DND-41 (cell line): ENCODE data around the gene STRA8.

Experiments used
- ATAC-seq: fragments of 200-7000 bp; cut with Tn5 transposase; 3 replicates; pipeline ENCODE4 v1.9.1; 2021; ENCODE audit warnings: low read depth; ENCODE audit not compliant: insufficient read depth
- DNase-seq: peaks from one replicate; pipeline ENCODE4 v3.0.0-alpha.2; 2020
- H2AFZ ChIP-seq: 2 replicates; pipeline ENCODE4 v1.6.0; 2012; ENCODE audit warnings: low read depth, low read length
- H3K27ac ChIP-seq: 2 replicates; pipeline ENCODE4 v1.5.1; 2012; ENCODE audit warnings: low read length, inconsistent platforms
- H3K27me3 ChIP-seq: fragments of 200-600 bp; sonication (generic); 2 replicates; pipeline ENCODE4 v1.6.0; 2012; ENCODE audit warnings: low read length, mild to moderate bottlenecking, inconsistent platforms; ENCODE audit not compliant: insufficient read depth, poor library complexity
- H3K36me3 ChIP-seq: 2 replicates; pipeline ENCODE4 v1.5.1; 2012; ENCODE audit warnings: low read length, inconsistent platforms; ENCODE audit not compliant: insufficient read depth
- H3K4me1 ChIP-seq: 2 replicates; pipeline ENCODE4 v1.5.1; 2012; ENCODE audit warnings: mild to moderate bottlenecking, low read length; ENCODE audit not compliant: insufficient read depth
- H3K4me2 ChIP-seq: 2 replicates; pipeline ENCODE4 v1.6.0; 2012; ENCODE audit warnings: mild to moderate bottlenecking, moderate library complexity, low read length, inconsistent platforms; ENCODE audit not compliant: insufficient read depth
- H3K4me3 ChIP-seq, 2 experiments: fragments of 200-600 bp in 1 of 2; shearing (Covaris generic) in 1 of 2; 2 replicates each; pipeline ENCODE4 v1.5.1; 2012 to 2016; ENCODE audit warnings: inconsistent platforms in 2 of 2, low read length in 2 of 2, mild to moderate bottlenecking in 2 of 2, low read depth in 1 of 2, moderate library complexity in 1 of 2
- H3K79me2 ChIP-seq: 2 replicates; pipeline ENCODE4 v1.6.0; 2012; ENCODE audit warnings: low read length, inconsistent platforms; ENCODE audit not compliant: insufficient read depth
- H3K9ac ChIP-seq: 2 replicates; pipeline ENCODE4 v1.6.0; 2012; ENCODE audit warnings: low read depth, mild to moderate bottlenecking, inconsistent platforms, low read length, moderate library complexity
- H3K9me3 ChIP-seq: 2 replicates; pipeline ENCODE4 v1.5.1; 2012; ENCODE audit warnings: low read length, moderate library complexity, mild to moderate bottlenecking, inconsistent platforms; ENCODE audit not compliant: insufficient read depth, severe bottlenecking
- H4K20me1 ChIP-seq: 2 replicates; pipeline ENCODE4 v1.6.0; 2012; ENCODE audit warnings: low read length; ENCODE audit not compliant: insufficient read depth
- CTCF ChIP-seq: IDR thresholded peaks from 2 replicates; pipeline ENCODE4 v1.5.1; 2012; ENCODE audit warnings: borderline replicate concordance, low read length, moderate library complexity, mild to moderate bottlenecking; ENCODE audit not compliant: poor library complexity, severe bottlenecking; ENCODE audit errors: extremely low read depth
- EZH2 ChIP-seq: IDR thresholded peaks from 3 replicates; pipeline ENCODE4 v1.6.1; 2012; ENCODE audit warnings: borderline replicate concordance, low read depth, mild to moderate bottlenecking, moderate library complexity, low read length, inconsistent platforms; ENCODE audit not compliant: severe bottlenecking

The STRA8 gene

GRCh38 chr7:135271255-135271615 is 37.6 kb downstream of the STRA8 start:
- ATAC-seq (no peak), DNase-seq (no peak)
- Histone ChIP-seq H3K9me3 (no peaks in the 10 kb centered on the region), H3K4me2 (no peak overlapping the region), H3K27me3 (no peaks in the 10 kb centered on the region), H3K27ac (no peak overlapping the region), H3K36me3 (no peaks in the 10 kb centered on the region), H4K20me1 (no peaks in the 10 kb centered on the region), H3K9ac (no peak overlapping the region), H3K4me1 (no peaks in the 10 kb centered on the region), H3K4me3 (no peak overlapping the region), H3K79me2 (no peaks in the 10 kb centered on the region), H2AFZ (no peak overlapping the region)
- TF ChIP-seq CTCF = no peak
- TF ChIP-seq EZH2 = no peak

- DNase-seq = no peak
- Histone ChIP-seq H3K36me3 (no peaks in the 10 kb centered on the region), H2AFZ (no peak overlapping the region), H3K27ac (no peak overlapping the region), H3K27me3 (no peaks in the 10 kb centered on the region), H3K9ac (no peak overlapping the region), H3K4me1 (no peaks in the 10 kb centered on the region), H3K4me3 (no peak overlapping the region), H4K20me1 (no peaks in the 10 kb centered on the region), H3K79me2 (no peaks in the 10 kb centered on the region), H3K4me2 (no peak overlapping the region), H3K9me3 (no peaks in the 10 kb centered on the region)
- ATAC-seq = no peak
- TF ChIP-seq CTCF (no peak), EZH2 (no peak)
These were observed 38.7 kb downstream of the STRA8 start for GRCh38 chr7:135272303-135272702.

GRCh38 chr7:135273581-135273980 is 39.9 kb downstream of the STRA8 start:
- no peaks in the 10 kb centered on the region for H3K4me1 ChIP-seq

More at GRCh38 chr7:135273581-135273980, 39.9 kb downstream of the STRA8 start:
- ATAC-seq (no peak), DNase-seq (no peak)
- H3K9me3 ChIP-seq = no peaks in the 10 kb centered on the region
- H4K20me1 ChIP-seq = no peaks in the 10 kb centered on the region
- no peak overlapping the region for H3K27ac ChIP-seq
- H3K4me3 ChIP-seq = no peak overlapping the region
- H3K27me3 ChIP-seq = no peaks in the 10 kb centered on the region
- H2AFZ ChIP-seq = no peak overlapping the region
- H3K9ac ChIP-seq = no peak overlapping the region
- H3K4me2 ChIP-seq = no peak overlapping the region
- TF ChIP-seq CTCF (no peak), EZH2 (no peak)
- no peaks in the 10 kb centered on the region for H3K79me2 ChIP-seq
- H3K36me3 ChIP-seq = no peaks in the 10 kb centered on the region
